ENCODE results near the gene HLA-DQA1.
"Not testable (repeated sequence)": the region's sequence is repeated elsewhere in the genome, so short reads cannot be mapped to it uniquely, and the experiment has no call there.

Gene HLA-DQA1

DNA sequence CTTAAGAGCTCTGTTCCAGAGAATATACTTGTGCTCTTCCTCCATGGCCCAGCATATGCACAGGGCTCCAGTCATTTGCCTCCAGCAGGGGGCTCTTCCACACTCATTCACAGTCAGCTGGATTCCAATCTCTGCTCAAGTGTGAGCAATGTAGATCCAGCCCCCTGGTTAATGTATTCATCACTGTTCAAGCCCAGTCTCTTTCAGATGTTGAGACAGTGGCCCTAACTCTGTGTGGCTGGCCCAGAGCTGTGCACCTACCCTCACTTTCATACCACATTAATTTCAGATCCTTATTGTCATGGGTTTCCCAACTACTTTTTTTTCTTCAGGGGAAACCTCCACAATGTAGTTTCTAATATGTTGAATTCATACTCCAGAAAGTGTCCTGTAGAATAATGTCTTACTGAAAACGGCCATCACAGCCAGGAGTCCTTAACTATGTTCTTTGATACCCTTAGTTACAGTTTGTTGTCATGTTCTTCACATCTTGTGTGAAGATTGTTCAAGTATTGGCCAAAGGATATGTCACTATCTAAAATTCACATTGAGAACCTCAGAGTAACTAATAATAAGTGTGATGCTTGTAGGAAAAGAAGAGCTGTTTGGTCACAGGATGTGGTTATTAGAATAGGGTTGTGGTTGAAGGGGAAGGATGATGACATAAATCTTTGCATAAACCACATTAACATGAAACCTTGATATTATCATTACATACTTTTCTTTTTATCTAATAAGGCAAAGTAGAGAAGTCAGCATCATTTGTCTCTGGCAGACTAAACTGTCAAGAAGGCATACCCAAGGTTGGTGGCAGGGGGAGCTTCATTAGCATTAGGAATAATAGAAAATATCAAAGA is 14.4 kb upstream of the HLA-DQA1 start:
- no peak for DNase-seq (ENCODE audit: low read depth)

DNA sequence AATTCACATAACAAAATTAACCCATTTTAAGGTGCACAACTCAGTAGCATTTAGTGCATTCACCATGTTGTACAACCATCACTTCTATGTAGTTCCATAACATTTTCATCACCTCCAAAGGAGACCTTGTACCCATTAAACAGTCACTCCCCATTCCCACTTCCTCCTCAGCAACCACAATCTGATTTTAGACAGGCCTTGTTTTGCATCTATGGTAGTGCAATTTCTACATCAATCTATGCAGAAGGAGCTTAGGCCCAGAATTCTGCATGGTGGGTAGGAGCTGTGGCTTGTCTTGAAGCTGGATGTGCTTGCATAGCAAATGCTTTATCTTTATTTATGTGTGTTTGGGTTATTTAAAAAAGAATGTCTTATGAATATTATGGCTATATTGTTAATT is 13.5 kb upstream of the HLA-DQA1 start:
- DNase-seq (ENCODE audit: low read depth): no peak

DNA sequence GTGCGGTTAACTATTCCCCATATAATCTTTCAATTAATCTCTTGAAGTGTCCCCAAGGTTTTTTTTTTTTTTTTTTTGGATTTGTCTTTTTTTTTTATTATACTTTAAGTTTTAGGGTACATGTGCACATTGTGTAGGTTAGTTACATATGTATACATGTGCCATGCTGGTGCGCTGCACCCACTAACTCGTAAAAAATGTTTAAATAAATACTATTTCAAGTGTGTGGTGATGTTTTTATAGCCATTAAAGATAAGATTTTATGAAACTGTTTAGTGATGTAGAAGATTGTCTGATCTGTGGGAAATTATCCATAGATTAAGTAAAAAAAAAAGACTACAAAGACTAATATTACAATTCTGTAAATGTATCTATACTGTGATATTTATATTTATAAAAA is 12.6 kb upstream of the HLA-DQA1 start:
- DNase-seq (ENCODE audit: low read depth): no peak

DNA sequence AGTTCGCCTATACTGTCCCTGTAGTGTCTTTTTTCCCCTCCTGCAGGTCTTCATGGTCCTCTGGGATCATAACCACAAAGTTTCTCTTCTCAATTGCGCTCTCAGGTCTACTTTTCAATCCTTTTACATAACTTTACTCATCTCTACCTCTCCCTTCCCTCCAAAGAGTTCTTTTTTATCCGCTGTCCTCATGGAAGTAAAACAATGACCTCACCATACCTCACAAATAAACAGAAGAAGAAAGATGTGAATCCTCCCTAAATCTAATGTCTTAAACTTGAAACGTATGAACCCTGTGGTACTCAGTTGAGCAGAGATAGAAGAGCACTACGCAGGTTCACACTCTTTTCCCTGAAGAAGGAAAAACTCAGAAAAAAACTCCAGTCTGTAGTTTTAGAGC is 12.1 kb upstream of the HLA-DQA1 start:
- DNase-seq (ENCODE audit: low read depth): no peak

DNA sequence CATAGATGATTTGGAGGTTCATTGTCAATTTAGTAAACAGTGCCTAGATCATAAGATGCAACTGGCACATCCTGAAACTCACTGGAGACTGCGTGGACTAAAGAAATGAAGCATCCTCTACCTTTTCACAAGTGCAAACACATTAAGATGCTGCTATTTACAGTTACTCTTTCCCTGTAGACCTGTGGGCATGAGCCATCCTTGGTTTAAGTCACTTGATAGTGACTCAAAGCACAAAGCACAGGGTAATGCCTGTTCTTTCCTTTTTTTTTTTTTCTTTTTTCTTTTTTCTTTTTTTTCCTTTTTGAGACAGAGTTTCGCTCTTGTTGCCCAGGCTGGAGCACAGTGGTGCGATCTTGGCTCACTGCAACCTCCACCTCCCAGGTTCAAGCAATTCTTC is 10.0 kb upstream of the HLA-DQA1 start:
- DNase-seq (ENCODE audit: low read depth): no peak

DNA sequence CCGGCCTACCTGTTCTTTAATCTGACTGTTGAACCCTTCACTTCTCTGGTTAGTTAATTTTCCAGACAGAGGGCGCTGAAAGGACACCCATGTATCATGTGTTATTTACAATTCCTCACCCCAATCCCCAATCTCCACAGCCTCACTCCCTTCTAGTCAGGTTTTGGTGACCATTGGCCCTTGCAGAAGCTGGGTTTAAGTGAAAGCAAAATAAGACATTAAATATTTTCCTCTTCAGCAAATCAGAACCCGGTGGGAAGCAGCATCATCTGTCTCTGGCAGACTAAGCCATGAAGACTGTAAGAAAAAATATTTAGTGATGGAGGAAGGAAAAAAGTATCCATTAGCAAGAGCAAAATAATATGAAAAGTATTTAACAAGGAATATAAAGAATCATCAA is 9.4 kb upstream of the HLA-DQA1 start:
- no peak for DNase-seq (ENCODE audit: low read depth)

DNA sequence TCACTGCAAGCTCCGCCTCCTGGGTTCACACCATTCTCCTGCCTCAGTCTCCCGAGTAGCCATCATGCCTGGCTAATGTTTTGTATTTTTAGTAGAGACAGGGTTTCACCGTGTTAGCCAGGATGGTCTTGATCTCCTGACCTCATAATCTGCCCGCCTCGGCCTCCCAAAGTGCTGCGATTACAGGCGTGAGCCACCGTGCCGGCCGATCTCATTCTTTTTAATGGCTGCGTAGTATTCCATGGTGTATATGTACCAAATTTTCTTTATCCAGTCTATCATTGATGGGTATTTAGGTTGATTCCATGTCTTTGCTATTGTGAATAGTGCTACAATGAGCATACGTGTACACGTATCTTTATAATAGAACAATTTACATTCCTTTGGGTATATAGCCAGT is 7.4 kb upstream of the HLA-DQA1 start:
- DNase-seq (ENCODE audit: low read depth): not testable (repeated sequence)

DNA sequence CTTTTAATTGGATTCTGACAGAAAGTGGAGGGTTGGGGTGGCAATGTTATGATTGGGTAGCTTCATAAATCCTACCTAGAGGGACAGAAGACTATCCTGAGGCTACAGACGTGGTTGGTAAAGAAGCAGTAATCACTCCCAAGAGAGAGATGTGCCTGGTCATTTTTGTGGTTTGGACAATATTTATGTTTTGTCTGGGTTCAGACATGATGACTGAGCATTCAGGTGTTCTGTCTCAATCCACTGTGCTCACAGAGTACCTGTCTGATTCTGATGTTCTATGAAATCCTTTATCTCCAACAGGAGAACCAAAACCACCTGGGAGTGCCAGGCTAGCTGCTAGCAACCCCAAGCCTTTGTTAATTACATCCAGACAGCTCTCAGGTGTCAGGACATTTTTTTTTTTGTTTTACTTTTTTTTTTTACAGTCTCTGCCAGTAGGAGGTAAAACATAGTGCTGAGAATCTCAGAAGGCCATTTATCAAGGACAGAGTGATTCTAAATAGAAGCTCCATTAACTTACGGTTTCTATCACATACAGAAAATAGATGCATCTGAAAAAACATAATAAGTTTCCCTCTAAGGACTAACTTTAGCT is 1.6 kb upstream of the HLA-DQA1 start:
- no peak for DNase-seq (ENCODE audit: low read depth)

DNA sequence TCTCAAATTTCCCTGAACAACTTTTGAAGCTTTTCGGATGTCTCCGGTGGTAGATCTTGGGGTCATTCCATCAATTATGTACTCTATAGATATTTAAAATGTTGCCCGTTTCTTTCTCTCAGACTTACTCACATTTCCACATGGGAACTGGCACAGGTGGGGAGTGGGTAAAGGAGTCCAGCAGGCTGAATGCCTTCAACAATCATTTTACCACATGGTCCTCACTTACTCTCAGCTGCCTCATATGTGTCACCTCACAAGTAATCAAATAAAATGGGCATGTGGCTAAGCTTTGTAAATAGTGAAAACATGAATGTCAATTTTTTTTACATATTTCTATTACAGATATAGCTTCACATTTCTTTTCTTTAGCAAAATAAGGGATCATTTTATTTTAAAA is 677 bp downstream of the HLA-DQA1 start:
- DNase-seq (ENCODE audit: low read depth): no peak

DNA sequence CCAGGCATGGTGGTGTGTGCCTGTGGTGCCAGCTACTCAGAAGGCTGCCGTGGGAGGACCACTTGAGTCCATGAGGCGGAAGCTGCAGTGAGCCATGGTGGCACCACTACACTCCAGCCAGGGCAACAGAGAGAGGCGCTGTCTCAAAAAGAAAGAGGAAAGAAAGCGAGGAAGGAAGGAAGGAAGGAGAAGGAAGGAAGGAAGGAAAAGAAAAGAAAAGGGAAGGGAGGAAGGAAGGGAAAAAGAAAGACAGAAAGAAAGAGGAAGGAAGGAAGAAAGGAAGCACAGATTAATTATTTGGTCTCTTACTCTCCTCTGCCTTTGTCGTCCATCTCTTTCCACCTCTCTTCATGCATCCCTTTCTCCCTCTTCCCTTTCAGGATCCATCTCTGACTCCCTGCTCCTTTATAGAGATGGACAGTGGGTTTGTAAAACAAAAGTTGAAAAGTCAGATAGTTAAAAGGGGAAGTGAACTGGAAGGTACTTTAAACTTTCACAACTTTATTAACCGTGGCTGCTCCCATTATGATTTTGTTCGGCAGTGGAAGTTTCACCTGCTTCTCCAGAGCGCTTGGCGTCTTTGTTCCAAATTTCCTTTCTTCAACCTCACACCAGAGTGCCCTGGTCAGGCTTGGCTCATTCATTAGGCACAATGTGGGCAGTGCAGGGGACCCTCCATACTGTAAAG is 1.5 kb downstream of the HLA-DQA1 start:
- no peak for DNase-seq (ENCODE audit: low read depth)

DNA sequence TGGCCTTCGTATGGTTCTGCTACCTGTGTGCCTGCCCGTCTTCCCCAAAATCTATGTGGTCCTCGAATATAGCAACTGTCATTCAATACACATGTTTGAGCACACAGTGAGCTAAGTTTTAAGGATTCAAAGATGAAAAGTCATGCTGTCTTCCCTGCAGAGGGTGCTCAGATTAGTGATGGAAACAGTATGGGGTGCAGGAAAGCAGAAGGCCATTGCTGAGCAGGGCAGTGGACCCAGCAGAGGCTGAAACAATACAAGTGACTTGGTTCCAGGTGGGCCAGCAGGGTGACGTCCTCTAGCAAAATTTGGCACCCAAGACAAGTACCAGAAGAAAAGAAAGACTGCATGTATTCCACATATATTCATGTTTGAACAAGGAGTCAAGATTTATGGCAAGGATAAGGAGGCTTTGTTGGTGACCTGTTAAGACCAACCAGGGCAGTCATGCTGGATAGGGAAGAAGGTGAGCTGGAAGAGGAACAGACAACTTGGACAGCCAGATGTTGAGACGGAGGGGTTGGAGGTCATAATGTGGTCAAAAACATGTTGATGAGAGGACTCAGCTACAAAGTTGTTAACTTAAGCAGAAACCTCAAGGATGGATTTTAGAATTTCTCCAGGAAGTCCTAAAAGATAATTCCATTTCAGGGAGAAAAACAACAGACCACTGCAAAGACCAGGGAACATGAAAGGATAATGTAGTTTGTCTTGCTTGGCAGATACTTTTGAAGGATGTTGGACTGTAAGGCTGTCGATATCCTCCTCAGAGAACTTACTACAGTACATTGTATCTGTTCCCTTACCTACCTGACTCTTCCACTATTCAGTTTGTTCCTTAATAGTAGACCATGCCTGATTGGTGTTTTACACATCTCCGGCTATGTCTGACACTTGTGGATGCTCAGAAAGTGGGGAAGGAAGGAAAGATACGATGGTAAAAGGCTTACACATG is 2.5 kb downstream of the HLA-DQA1 start:
- no peak for DNase-seq (ENCODE audit: low read depth)

DNA sequence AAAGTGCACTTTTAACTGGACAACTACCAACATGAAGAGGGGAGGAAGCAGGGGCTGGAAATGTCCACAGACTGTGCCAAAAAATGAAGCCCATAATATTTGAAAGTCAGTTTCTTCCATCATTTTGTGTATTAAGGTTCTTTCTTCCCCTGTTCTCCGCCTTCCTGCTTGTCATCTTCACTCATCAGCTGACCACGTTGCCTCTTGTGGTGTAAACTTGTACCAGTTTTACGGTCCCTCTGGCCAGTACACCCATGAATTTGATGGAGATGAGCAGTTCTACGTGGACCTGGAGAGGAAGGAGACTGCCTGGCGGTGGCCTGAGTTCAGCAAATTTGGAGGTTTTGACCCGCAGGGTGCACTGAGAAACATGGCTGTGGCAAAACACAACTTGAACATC is 3.9 kb downstream of the HLA-DQA1 start:
- DNase-seq (ENCODE audit: low read depth): no peak

DNA sequence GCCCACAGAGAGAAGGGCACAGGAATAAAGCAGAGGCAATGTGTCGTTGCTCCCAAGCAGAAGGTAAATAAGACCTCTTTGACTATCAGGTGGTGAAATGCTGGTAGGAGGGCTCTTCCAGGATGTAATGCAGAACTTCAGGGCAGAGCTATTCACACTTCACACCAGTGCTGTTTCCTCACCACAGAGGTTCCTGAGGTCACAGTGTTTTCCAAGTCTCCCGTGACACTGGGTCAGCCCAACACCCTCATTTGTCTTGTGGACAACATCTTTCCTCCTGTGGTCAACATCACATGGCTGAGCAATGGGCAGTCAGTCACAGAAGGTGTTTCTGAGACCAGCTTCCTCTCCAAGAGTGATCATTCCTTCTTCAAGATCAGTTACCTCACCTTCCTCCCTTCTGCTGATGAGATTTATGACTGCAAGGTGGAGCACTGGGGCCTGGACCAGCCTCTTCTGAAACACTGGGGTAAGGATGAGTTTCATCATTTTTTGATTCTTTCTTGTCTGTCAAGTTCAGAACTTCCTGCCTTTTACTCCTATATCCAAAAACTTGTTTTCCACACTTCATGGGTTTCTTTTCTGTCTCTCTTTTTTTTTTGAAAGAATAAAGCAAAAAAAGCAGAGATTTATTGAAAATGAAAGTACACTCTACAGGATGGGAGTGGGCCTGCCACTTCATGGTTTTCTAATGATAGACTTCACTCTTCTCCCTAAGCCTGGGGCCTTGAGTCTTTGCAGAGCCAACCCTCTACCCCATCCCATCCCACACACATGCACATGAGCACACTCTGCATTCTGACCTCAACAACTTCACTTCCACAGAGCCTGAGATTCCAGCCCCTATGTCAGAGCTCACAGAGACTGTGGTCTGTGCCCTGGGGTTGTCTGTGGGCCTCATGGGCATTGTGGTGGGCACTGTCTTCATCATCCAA is 4.8 kb downstream of the HLA-DQA1 start:
- DNase-seq (ENCODE audit: low read depth): not testable (repeated sequence)

DNA sequence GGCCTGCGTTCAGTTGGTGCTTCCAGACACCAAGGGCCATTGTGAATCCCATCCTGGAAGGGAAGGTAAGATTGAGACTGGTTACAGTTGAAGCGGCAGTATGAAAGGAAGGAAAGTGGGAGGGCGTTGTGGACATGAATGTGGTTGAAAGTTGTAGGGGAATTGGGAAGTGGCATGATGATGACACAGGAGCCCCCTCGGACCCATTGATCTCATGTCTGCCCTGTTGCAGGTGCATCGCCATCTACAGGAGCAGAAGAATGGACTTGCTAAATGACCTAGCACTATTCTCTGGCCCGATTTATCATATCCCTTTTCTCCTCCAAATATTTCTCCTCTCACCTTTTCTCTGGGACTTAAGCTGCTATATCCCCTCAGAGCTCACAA is 5.5 kb downstream of the HLA-DQA1 start:
- DNase-seq (ENCODE audit: low read depth): no peak

DNA sequence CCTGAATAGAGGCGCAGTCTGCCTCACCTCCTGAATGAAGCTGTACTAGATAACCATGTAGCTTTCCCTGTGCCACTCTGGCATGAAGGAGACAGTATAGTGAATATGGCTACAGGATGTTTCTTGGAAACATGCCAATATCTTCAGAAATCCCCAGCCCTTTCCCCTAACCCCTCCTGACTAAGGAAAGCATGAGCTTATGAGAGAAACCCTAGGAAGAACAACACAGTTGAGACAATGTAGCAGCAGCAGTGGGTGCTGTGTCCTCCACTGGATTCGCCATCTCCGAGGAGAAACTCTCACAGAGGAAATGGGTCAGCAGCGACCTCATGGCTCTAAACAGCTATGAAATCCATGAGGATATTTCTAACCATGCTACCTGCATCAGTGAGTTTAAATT is 6.7 kb downstream of the HLA-DQA1 start:
- no peak for DNase-seq (ENCODE audit: low read depth)

DNA sequence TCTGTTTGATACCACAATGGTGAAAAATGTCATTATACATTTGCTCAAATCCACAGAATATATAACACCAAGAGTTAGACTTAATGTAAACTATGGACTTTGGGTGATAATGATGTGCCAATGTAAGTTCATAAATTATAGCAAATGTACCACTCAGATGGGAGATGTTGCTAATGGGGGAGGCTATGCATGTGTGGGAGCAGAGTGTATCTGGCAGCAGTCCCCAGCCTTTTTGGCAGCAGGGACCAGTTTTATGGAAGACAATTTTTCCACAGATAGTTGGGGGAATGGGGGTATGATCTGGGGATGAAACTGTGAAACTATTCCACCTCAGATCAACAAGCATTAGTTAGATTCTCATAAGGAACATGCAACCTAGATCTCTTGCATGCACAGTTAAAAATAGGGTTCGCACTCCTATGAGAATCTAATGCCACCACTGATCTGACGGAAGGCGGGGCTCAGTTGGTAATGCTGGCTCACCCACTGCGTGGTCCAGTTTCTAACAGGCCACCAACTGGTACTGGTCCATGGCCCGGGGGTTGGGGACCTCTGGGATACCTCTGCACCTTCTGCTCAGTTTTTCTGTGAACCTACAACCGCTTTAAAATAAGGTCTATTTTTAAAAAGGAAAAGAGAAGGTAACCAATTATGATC is 8.0 kb downstream of the HLA-DQA1 start:
- DNase-seq (ENCODE audit: low read depth): no peak

DNA sequence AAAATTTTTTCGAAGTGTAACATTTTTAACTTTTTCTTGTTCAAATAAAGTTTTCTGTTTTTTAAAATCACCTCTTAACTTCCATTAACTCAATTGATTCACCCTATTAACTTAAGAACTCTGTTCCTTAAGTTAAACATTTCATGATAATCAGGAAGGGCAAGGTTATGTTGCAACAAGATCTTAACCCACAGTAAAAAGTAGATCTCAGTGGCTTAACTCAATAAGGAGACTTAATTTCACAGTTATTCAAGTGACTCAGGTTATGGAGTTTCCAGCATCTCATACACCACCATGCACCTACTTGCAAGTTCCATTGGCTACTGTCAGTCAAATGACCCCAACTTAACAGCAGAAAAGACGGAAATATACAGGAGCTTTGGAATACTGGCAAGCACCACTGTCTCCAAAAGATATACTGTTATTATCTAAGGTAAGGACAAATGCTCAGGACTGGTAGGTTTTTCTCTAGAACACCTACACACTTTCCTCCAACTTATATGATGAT is 18.1 kb downstream of the HLA-DQA1 start:
- no peak for DNase-seq (ENCODE audit: low read depth)

DNA sequence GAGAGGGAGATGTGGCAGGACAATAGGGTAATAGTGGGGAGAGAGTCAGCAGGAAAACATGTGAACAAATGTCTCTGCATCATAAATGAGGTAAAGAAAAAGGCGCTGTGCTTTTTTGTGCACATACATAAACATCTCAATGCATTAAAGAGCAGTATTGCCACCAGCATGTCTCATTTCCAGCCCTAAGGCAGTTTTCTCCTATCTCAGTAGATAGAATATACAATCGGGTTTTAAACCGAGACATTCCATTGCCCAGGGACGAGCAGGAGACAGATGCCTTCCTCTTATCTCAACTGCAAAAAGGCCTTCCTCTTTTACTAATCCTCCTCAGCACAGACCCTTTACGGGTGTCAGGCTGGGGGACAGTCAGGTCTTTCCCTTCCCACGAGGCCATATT is 20.1 kb downstream of the HLA-DQA1 start:
- not testable (repeated sequence) for DNase-seq (ENCODE audit: low read depth)

DNA sequence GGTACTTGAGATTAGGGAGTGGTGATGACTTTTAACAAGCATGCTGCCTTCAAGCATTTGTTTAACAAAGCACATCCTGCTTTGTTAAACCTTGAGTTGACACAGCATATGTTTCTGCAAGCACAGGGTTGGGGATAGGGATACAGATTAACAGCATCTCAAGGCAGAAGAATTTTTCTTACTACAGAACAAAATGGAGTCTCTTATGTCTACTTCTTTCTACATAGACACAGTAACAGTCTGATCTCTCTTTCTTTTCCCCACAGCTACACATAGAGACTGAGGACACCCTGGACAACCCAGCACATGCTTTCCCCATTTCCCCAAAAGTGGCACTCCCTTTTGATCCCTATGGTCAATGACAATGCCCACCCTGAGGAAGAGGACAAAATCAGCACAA is 20.6 kb downstream of the HLA-DQA1 start:
- not testable (repeated sequence) for DNase-seq (ENCODE audit: low read depth)

DNA sequence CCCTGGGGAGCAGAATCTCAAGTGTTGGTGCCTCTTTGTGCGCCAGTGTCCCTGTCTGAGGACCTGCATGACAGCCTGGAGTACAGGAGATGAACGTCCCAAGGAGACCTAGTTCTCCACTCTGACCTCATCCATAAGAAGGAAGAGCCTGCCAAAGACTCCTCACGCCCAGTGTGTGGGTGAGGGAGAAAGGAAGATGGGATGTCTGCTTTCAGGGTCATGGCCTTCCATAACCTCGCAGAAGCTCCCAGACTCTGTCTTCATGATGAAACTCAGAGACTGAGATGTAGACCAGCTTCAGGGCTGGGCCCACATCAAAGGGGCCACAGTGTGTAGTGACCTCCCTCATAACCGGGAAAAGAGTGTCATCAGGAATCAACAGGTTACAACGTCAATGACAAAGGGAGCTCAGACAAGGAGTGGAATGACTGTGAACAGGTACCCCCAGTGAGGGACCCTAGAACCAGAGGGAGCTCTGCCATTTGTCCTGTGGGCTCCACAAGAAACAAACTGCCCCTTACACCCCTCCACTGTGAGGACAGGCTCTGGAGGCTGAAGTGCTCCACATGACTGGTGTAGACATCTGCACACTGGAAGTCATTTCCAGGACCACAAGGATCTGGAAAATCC is 21.2 kb downstream of the HLA-DQA1 start:
- no peak for DNase-seq (ENCODE audit: low read depth)

All from GM04503 (cell line).